ENCODE results near the gene SLC46A1.
"Not testable (repeated sequence)": the region's sequence is repeated elsewhere in the genome, so short reads cannot be mapped to it uniquely, and the experiment has no call there.

SLC46A1 gene

GRCh38 chr17:28405632-28406472, at the start of gene SLC46A1:
SLC46A1 (minus strand) TSS chr17:28406212; CDS start chr17:28406114, 98 bp downstream.
- FAIRE-seq: no peak

- no peak for FAIRE-seq
Observed at GRCh38 chr17:28449859-28450258, 43.8 kb upstream of the SLC46A1 start.

GRCh38 chr17:28447396-28447760, 41.4 kb upstream of the SLC46A1 start:
- no peak for FAIRE-seq

GRCh38 chr17:28446716-28447395, 40.8 kb upstream of the SLC46A1 start:
- FAIRE-seq: no peak

- FAIRE-seq: no peak
Observed at GRCh38 chr17:28443901-28444638, 38.1 kb upstream of the SLC46A1 start.

- not testable (repeated sequence) for FAIRE-seq
Observed at GRCh38 chr17:28434326-28434725, 28.3 kb upstream of the SLC46A1 start.

- FAIRE-seq: no peak
Observed at GRCh38 chr17:28433721-28434120, 27.7 kb upstream of the SLC46A1 start.

- FAIRE-seq: not testable (repeated sequence)
Observed at GRCh38 chr17:28427982-28428381, 22.0 kb upstream of the SLC46A1 start.

GRCh38 chr17:28427371-28427770, 21.4 kb upstream of the SLC46A1 start:
- FAIRE-seq: no peak

GRCh38 chr17:28426081-28426519, 20.1 kb upstream of the SLC46A1 start:
- FAIRE-seq: no peak

GRCh38 chr17:28425206-28425605, 19.2 kb upstream of the SLC46A1 start:
- no peak for FAIRE-seq

GRCh38 chr17:28421787-28422305, 15.8 kb upstream of the SLC46A1 start:
- FAIRE-seq: no peak

GRCh38 chr17:28416703-28417311, 10.8 kb upstream of the SLC46A1 start:
- FAIRE-seq: no peak

GRCh38 chr17:28415886-28416285, 9.9 kb upstream of the SLC46A1 start:
- FAIRE-seq: no peak

- FAIRE-seq: no peak
Observed at GRCh38 chr17:28413804-28414203, 7.8 kb upstream of the SLC46A1 start.

GRCh38 chr17:28412099-28412498, 6.1 kb upstream of the SLC46A1 start:
- no peak for FAIRE-seq

GRCh38 chr17:28407974-28408306, 1.9 kb upstream of the SLC46A1 start:
- no peak for FAIRE-seq

- FAIRE-seq: no peak
Observed at GRCh38 chr17:28407130-28407973, 1.3 kb upstream of the SLC46A1 start.

GRCh38 chr17:28406473-28406814, 432 bp upstream of the SLC46A1 start:
- FAIRE-seq: no peak

GRCh38 chr17:28404812-28405570, 1.0 kb downstream of the SLC46A1 start:
- FAIRE-seq: no peak

- FAIRE-seq: no peak
Observed at GRCh38 chr17:28404461-28404811, 1.6 kb downstream of the SLC46A1 start.
